ENCODE data around the gene GNAI2.
A peak's percentile ranks its signal among the peaks of the same experiment; 100 is the strongest.

The GNAI2 gene

DNA sequence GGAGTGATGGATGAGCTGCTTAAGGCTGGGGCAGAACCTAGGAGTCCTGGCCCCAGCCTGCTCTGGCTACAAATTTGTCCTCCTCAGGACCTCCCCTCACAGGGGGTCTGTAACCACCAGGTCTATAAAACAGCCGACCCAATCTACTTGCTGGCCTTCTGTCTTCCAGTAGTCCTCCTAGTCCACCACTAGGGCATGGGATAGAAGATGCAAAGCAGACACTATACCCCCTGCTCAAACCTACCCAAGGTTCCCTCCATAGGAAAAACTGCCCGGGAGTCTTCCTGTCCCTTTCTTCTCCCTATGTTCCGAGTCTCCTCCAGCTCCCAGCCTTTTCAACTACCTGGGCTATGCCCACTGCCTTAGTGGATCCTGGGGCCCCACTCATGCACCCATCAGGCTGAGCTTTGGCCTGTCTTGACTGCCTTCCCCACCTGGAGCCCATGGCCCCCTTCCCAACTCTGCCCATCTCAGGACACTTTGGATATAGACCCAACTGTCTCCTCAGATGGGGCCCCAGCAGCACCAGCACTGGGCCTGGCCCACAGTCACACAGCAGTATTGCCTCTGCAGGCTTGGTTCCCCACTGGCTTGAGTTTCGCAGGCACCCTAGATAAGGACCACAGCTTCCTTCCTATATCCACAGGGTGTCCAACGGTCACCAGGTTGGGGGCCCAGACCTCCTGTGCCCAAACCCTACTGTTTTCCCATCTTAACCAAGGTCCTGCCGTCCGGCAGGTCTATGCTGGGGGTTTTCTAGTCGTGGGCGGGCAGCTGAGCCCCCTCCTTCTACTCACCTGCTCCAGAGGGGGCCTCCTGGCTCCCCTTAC lies 62.1 kb downstream of the GNAI2 start:
- no peak for DNase-seq (ENCODE audit: low read depth)

DNA sequence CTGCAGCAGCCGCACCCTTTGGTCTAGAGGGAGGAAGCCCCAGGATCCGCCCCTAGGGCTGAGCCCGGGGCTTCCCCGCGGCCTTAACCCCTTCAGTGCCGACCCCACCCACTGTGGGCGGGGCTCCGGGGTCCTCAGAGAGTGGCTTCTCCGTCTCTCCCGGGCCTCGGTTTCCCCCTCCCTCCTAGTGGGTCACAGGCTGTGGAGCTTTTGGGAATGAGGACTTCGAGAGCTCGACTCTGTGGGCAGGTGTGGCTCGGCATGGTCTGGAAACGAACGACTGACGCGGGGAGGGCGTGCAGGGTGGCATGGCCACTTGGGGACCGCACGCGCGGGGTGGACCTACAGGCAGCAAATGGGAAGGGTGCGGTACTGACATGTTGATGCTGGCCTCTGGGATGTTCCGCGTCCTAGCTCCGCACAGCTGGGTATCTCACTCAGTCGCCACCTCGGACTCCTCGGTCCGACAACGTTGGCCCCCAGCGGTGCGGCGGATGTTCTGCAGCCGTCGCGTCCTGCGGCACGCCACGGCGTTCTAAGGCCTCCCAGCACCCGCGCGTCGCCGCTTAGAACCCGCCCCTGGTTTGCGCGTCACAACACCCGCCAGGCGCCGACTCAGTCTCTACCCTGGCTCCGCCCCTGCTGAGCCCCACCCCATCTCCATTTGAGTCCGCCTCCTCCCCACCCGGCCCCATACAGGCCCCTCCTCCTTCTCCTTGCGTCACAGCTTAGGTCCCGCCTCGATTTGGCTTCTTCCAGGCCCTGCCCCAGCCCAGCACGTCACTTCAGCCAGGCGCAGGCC lies 63.0 kb downstream of the GNAI2 start, which contains the start of the genes HYAL3 and NAA80:
Gene HYAL3 (minus strand): TSS at position 570 of the 802 bp plus-strand sequence. CDS start 3,803 bp downstream, outside the sequence.
Gene NAA80 (minus strand): TSS at position 570 of the 802 bp plus-strand sequence. CDS start 1,942 bp downstream, outside the sequence.
- peak; percentile 97 for DNase-seq (ENCODE audit: low read depth)

DNA sequence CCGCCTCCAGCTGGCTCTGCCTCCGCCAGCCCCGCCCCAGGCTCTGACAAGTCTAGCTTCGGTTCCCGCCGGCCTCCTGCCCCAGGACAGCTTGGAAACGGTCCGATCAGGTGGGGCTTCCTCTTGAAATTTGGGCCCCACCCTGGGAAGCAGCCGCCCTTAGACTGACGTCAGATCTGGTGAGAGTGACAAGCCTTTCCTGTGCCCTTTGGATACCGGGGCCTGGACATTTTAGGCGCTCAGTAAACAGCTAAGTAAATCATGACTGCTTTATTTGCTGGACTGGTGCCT lies 63.6 kb downstream of the GNAI2 start:
- DNase-seq (ENCODE audit: low read depth), result no peak

DNA sequence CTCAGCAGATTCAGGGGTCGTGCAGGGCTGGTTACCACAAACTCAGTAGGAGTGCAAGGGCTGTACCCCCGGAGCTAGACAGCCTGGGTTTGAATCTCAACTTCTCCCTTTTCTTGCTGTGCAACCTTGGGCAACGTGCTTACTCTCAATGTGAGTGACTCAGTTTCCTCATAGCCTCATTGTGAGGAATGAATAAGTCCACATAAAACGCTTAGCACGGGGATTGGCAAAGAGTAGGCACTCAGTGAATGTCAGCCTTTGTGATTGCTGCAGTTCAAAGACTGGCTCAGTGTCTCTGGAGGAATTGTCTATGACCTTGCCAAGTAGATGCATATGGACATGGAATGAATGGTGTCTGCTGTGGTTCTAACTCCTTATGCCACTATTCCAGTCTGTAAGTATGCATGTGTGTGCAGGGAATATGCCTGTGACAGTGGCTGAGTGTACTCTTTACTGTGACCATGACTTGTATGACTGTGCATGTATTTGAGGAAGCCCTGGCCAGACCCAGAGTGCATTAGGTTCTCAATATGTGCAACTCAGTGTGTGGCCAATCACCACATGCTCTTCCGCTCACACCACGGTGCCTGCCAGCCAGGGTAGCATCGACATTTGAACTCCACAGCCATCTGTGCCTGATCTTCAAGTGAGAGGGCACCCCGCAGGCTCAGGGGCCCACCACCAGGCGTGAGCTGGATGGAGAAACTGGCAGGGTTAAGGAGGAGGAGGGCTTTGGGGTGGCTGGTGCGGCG lies 64.1 kb downstream of the GNAI2 start:
- no peak for DNase-seq (ENCODE audit: low read depth)

GRCh38 chr3:50300681-50301254 lies 64.8 kb downstream of the GNAI2 start:
- DNase-seq (ENCODE audit: low read depth), result no peak

DNA sequence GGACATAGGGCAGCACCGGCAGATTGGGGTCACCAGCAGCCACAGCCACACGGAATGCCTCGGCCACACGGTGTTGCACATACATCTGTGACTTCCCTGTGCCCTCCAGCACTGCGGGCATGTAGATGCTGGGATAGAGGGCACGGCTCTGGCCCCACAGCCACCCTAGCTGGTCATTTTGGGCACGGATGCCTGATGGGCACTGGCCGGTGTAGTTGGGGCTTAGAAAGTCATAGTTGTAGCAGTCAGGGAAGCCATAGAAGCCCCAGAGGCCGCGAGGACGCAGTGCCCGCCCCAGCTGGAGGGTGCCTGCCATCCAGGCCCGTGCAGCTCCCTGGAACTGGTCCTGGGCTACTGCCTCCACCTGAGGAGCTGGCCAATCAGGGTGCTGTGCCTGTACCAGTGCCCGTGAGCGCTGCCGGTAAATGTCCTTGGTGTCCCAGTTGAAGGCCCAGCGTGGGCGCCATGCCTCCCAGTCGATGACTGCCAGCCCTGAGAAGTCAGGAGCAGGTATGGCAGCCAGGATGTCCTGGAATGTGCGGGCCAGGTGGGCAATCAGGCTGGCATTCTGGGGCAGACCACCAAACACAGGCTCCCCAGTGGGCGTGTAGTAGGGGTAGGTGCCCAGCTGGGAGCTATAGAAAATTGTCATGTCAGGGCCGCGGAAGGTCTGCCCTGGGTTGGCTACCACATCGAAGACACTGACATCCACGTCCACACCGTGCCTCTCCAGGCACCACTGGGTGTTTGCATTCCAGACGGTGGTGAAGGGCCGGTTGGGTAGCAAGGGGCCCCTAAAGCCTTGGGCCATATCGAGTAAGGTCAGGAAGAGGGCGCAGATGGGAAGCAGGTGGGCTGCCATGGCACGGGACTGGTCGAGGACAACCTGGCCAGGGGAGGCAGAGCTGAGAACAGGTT lies 66.3 kb downstream of the GNAI2 start:
- DNase-seq (ENCODE audit: low read depth), result no peak

DNA sequence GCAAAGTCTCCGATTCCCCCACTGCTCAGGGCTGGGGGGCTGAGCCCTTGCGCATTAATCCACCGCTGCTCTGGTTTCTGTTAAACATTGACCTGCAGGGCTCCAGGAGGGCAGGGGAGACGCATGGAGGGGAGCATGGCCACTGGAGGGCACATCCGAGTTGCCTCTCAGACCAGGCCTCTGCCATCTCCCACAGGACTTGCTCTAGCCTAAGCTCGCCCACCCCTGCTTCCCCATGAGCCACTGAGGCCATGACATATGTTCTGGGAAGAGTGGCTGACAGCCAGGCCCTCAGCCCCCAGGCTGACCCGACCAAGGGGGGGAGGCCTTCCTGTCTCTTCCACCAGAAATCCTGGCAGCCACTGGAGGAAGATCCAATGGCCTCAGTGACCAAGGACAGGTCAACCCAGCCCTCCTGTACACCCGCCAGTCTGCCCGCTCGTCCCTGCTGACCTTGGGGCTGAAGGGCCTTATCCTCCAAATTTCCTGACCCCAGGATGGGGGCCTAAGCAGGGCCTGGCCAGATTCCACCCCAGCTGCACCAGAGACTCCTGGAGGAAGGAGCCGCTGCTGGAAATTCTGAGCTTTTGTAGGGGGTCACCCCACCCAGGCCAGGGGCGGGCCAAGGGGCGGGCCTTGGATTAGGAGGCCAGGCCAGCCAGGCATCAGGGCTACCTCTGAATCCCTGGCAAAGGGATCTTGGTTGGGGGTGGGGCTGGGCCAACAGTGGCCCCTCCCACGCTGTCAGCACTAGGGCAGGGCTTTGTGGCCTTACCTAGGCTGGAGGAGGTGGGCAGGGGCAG lies 67.2 kb downstream of the GNAI2 start, which contains the start of gene HYAL1:
Gene HYAL1 (minus strand): TSS at position 562 of the 803 bp plus-strand sequence. CDS start 618 bp downstream, outside the sequence.
- DNase-seq (ENCODE audit: low read depth), result no peak

DNA sequence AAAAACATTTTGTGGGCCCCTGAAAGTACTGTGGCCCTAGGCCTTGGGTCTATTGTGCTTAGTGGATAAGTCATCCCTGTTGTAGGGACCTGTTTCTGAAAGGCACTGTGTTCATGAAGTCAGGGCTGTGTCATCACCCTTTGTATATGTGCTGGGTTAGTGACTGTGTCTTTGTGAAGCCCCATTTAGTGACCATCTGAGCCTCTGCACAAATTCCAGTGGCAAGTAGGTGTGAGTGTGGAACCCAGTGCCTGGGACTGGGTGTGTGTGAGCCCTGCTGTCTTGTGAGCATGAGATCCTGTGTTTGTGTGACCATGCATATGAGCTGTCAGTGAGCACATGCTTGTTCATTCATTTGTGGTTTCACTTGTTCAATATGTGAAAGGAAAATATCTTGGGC lies 68.6 kb downstream of the GNAI2 start:
- no peak for DNase-seq (ENCODE audit: low read depth)

Measured in activated gamma-delta T cell treated with anti-CD3 and anti-CD28 coated beads, Interleukin-2, amount 50 U/mL, for 16 hours (primary cell).